ENCODE measurements around the gene DHX29.

Gene DHX29

GRCh38 chr5:55306641-55307382 lies 682 bp downstream of the DHX29 start:
- Histone ChIP-seq H2AK5ac (ENCODE audit: low read depth, low read length) (no peak overlapping the region), H3K4me2 (ENCODE audit: insufficient read depth, low read length, poor library complexity, severe bottlenecking) (peak overlapping the region; percentile 63), H4K8ac (ENCODE audit: low read depth, low read length) (no peak overlapping the region), H3K27me3 (ENCODE audit: control insufficient read depth in 3 of 3, insufficient read depth in 3 of 3, low read depth in 1 of 3, low read length in 3 of 3) (no peaks in the 10 kb centered on the region), H3K27ac (replicated peaks; ENCODE audit: low read length) (peak overlapping the region; percentile 94), H2BK5ac (ENCODE audit: low read length) (peak overlapping the region; percentile 84), H2BK15ac (ENCODE audit: low read length) (no peak overlapping the region), H3K18ac (ENCODE audit: low read length) (peak overlapping the region; percentile 94), H3K9me3 (replicated peaks in 1 of 2; ENCODE audit: control insufficient read depth in 2 of 2, insufficient read depth in 1 of 2, low read depth in 1 of 2, low read length in 2 of 2) (peaks cover 0 to 12% of the 10 kb centered on the region in 2 donors), H3K23ac (ENCODE audit: low read depth, low read length, poor library complexity) (peak overlapping the region; percentile 59), H3K9ac (ENCODE audit: low read depth, low read length, poor library complexity) (peak overlapping the region; percentile 81), H3K79me1 (ENCODE audit: low read depth, low read length) (peaks cover 4% of the 10 kb centered on the region), H2BK12ac (ENCODE audit: low read length) (no peak overlapping the region), H3K4ac (ENCODE audit: low read length) (no peak overlapping the region), H3K4me1 (ENCODE audit: control insufficient read depth in 2 of 2, insufficient read depth in 1 of 2, low read depth in 1 of 2, low read length in 2 of 2) (peaks cover 4 to 10% of the 10 kb centered on the region in 2 donors), H3K36me3 (replicated peaks in 1 of 2; ENCODE audit: control insufficient read depth in 2 of 2, insufficient read depth in 2 of 2, low read length in 2 of 2) (peaks cover 0 to 25% of the 10 kb centered on the region in 2 donors), H4K91ac (ENCODE audit: low read depth, low read length, poor library complexity) (no peak overlapping the region), H3K4me3 (ENCODE audit: low read length in 2 of 2) (peak overlapping the region; percentile 68 to 87), H3K14ac (ENCODE audit: low read length) (peak overlapping the region; percentile 94), H2AFZ (ENCODE audit: low read length) (peak overlapping the region; percentile 93), H2BK120ac (ENCODE audit: low read depth, low read length) (peak overlapping the region; percentile 9)
- WGBS, 2 donors (ENCODE audit: extremely low coverage in 2 of 2, insufficient read length in 2 of 2, insufficient replicate concordance in 1 of 2): no CpG with 5 or more reads among the region's 12 CpGs
- no peak for DNase-seq (ENCODE audit: low spot score)

- no peak overlapping the region for H2AK5ac ChIP-seq (ENCODE audit: low read depth, low read length)
- H3K4me1 ChIP-seq (ENCODE audit: control insufficient read depth in 2 of 2, insufficient read depth in 1 of 2, low read depth in 1 of 2, low read length in 2 of 2): peaks cover 4 to 10% of the 10 kb centered on the region in 2 donors
- peaks cover 2 to 15% of the 10 kb centered on the region in 2 donors for H3K9me3 ChIP-seq (replicated peaks in 1 of 2; ENCODE audit: control insufficient read depth in 2 of 2, insufficient read depth in 1 of 2, low read depth in 1 of 2, low read length in 2 of 2)
- H4K8ac ChIP-seq (ENCODE audit: low read depth, low read length): no peak overlapping the region
- H2BK12ac ChIP-seq (ENCODE audit: low read length): no peak overlapping the region
- H3K9ac ChIP-seq (ENCODE audit: low read depth, low read length, poor library complexity): no peak overlapping the region
- no peak overlapping the region for H3K14ac ChIP-seq (ENCODE audit: low read length)
- no peak overlapping the region for H3K4me3 ChIP-seq (ENCODE audit: low read length in 2 of 2)
- H3K23ac ChIP-seq (ENCODE audit: low read depth, low read length, poor library complexity): no peak overlapping the region
- H3K79me1 ChIP-seq (ENCODE audit: low read depth, low read length): peaks cover 4% of the 10 kb centered on the region
- no peak overlapping the region for H4K91ac ChIP-seq (ENCODE audit: low read depth, low read length, poor library complexity)
- no peak overlapping the region for H2BK5ac ChIP-seq (ENCODE audit: low read length)
- no peak overlapping the region for H2AFZ ChIP-seq (ENCODE audit: low read length)
- no peak for DNase-seq (ENCODE audit: low spot score)
- H2BK120ac ChIP-seq (ENCODE audit: low read depth, low read length): no peak overlapping the region
- no peak overlapping the region for H3K4me2 ChIP-seq (ENCODE audit: insufficient read depth, low read length, poor library complexity, severe bottlenecking)
- no peak overlapping the region for H3K18ac ChIP-seq (ENCODE audit: low read length)
- no peaks in the 10 kb centered on the region for H3K27me3 ChIP-seq (ENCODE audit: control insufficient read depth in 3 of 3, insufficient read depth in 3 of 3, low read depth in 1 of 3, low read length in 3 of 3)
- no peak overlapping the region for H2BK15ac ChIP-seq (ENCODE audit: low read length)
- no peak overlapping the region for H3K4ac ChIP-seq (ENCODE audit: low read length)
- peaks cover 0 to 12% of the 10 kb centered on the region in 2 donors for H3K36me3 ChIP-seq (replicated peaks in 1 of 2; ENCODE audit: control insufficient read depth in 2 of 2, insufficient read depth in 2 of 2, low read length in 2 of 2)
- no peak overlapping the region for H3K27ac ChIP-seq (replicated peaks; ENCODE audit: low read length)
- no CpG with 5 or more reads among the region's 4 CpGs for WGBS, 2 donors (ENCODE audit: extremely low coverage in 2 of 2, insufficient read length in 2 of 2, insufficient replicate concordance in 1 of 2)
Measured at GRCh38 chr5:55305345-55305744, 2.1 kb downstream of the DHX29 start.

GRCh38 chr5:55304584-55304983 lies 2.9 kb downstream of the DHX29 start:
- Histone ChIP-seq H3K79me1 (ENCODE audit: low read depth, low read length) (peaks cover 4% of the 10 kb centered on the region), H3K14ac (ENCODE audit: low read length) (no peak overlapping the region), H3K4me1 (ENCODE audit: control insufficient read depth in 2 of 2, insufficient read depth in 1 of 2, low read depth in 1 of 2, low read length in 2 of 2) (peaks cover 4 to 10% of the 10 kb centered on the region in 2 donors), H2BK5ac (ENCODE audit: low read length) (no peak overlapping the region), H3K9ac (ENCODE audit: low read depth, low read length, poor library complexity) (no peak overlapping the region), H4K91ac (ENCODE audit: low read depth, low read length, poor library complexity) (no peak overlapping the region), H3K23ac (ENCODE audit: low read depth, low read length, poor library complexity) (no peak overlapping the region), H3K4me2 (ENCODE audit: insufficient read depth, low read length, poor library complexity, severe bottlenecking) (no peak overlapping the region), H2BK120ac (ENCODE audit: low read depth, low read length) (no peak overlapping the region), H3K36me3 (replicated peaks in 1 of 2; ENCODE audit: control insufficient read depth in 2 of 2, insufficient read depth in 2 of 2, low read length in 2 of 2) (peaks cover 0 to 11% of the 10 kb centered on the region in 2 donors), H3K18ac (ENCODE audit: low read length) (no peak overlapping the region), H2BK12ac (ENCODE audit: low read length) (no peak overlapping the region), H4K8ac (ENCODE audit: low read depth, low read length) (no peak overlapping the region), H3K9me3 (replicated peaks in 1 of 2; ENCODE audit: control insufficient read depth in 2 of 2, insufficient read depth in 1 of 2, low read depth in 1 of 2, low read length in 2 of 2) (peaks cover 2 to 15% of the 10 kb centered on the region in 2 donors), H2AK5ac (ENCODE audit: low read depth, low read length) (no peak overlapping the region), H3K27me3 (ENCODE audit: control insufficient read depth in 3 of 3, insufficient read depth in 3 of 3, low read depth in 1 of 3, low read length in 3 of 3) (no peaks in the 10 kb centered on the region), H2AFZ (ENCODE audit: low read length) (no peak overlapping the region), H3K4ac (ENCODE audit: low read length) (no peak overlapping the region), H3K27ac (replicated peaks; ENCODE audit: low read length) (no peak overlapping the region), H2BK15ac (ENCODE audit: low read length) (no peak overlapping the region), H3K4me3 (ENCODE audit: low read length in 2 of 2) (no peak overlapping the region)
- no peak for DNase-seq (ENCODE audit: low spot score)
- WGBS, 2 donors (ENCODE audit: extremely low coverage in 2 of 2, insufficient read length in 2 of 2, insufficient replicate concordance in 1 of 2): no CpG with 5 or more reads among the region's 6 CpGs

GRCh38 chr5:55303238-55303690 lies 4.2 kb downstream of the DHX29 start:
- H3K4me1 ChIP-seq (ENCODE audit: control insufficient read depth in 2 of 2, insufficient read depth in 1 of 2, low read depth in 1 of 2, low read length in 2 of 2): peaks cover 4% of the 10 kb centered on the region in 2 donors
- no CpG with 5 or more reads among the region's 4 CpGs for WGBS, 2 donors (ENCODE audit: extremely low coverage in 2 of 2, insufficient read length in 2 of 2, insufficient replicate concordance in 1 of 2)

More at GRCh38 chr5:55303238-55303690, 4.2 kb downstream of the DHX29 start:
- Histone ChIP-seq H4K91ac (ENCODE audit: low read depth, low read length, poor library complexity) (no peak overlapping the region), H3K4me2 (ENCODE audit: insufficient read depth, low read length, poor library complexity, severe bottlenecking) (no peak overlapping the region), H3K4ac (ENCODE audit: low read length) (no peak overlapping the region), H3K27me3 (ENCODE audit: control insufficient read depth in 3 of 3, insufficient read depth in 3 of 3, low read depth in 1 of 3, low read length in 3 of 3) (no peaks in the 10 kb centered on the region), H2BK15ac (ENCODE audit: low read length) (no peak overlapping the region), H3K4me3 (ENCODE audit: low read length in 2 of 2) (no peak overlapping the region), H2BK5ac (ENCODE audit: low read length) (no peak overlapping the region), H2BK12ac (ENCODE audit: low read length) (no peak overlapping the region), H2AFZ (ENCODE audit: low read length) (no peak overlapping the region), H3K79me1 (ENCODE audit: low read depth, low read length) (peaks cover 6% of the 10 kb centered on the region), H2AK5ac (ENCODE audit: low read depth, low read length) (no peak overlapping the region), H3K9me3 (replicated peaks in 1 of 2; ENCODE audit: control insufficient read depth in 2 of 2, insufficient read depth in 1 of 2, low read depth in 1 of 2, low read length in 2 of 2) (peaks cover 2 to 18% of the 10 kb centered on the region in 2 donors), H3K9ac (ENCODE audit: low read depth, low read length, poor library complexity) (no peak overlapping the region), H2BK120ac (ENCODE audit: low read depth, low read length) (no peak overlapping the region), H4K8ac (ENCODE audit: low read depth, low read length) (no peak overlapping the region), H3K18ac (ENCODE audit: low read length) (no peak overlapping the region), H3K36me3 (replicated peaks in 1 of 2; ENCODE audit: control insufficient read depth in 2 of 2, insufficient read depth in 2 of 2, low read length in 2 of 2) (peaks cover 0 to 14% of the 10 kb centered on the region in 2 donors), H3K27ac (replicated peaks; ENCODE audit: low read length) (no peak overlapping the region), H3K23ac (ENCODE audit: low read depth, low read length, poor library complexity) (no peak overlapping the region), H3K14ac (ENCODE audit: low read length) (no peak overlapping the region)
- DNase-seq (ENCODE audit: low spot score): no peak
